ENCODE data around the gene SIDT2. TPM values are rescaled to one million over a fixed set of nuclear protein-coding genes. Genes with fewer than 3 reads are reported as not detected.

The SIDT2 gene
- total RNA-seq, 1 experiment from 2014 or later = 27.6 TPM

GRCh38 chr11:117222991-117223740 is 44.6 kb downstream of the SIDT2 start:
- DNase-seq (ENCODE audit: low spot score) (no peak), ATAC-seq (no peak)
- no peak overlapping the region for H3K4me3 Mint-ChIP-seq
- H3K27ac Mint-ChIP-seq = no peak overlapping the region
- H3K36me3 Mint-ChIP-seq = peaks cover 14% of the 10 kb centered on the region; the same call in 1 of the 2 replicates
- POLR2A ChIA-PET = no interaction called here
- H3K4me1 Mint-ChIP-seq = peaks cover 3% of the 10 kb centered on the region; the same call in 1 of the 2 replicates
- H3K27me3 Mint-ChIP-seq (ENCODE audit: low read depth) = no peaks in the 10 kb centered on the region
- CTCF ChIA-PET = interaction anchor here (0.9 to 6.2 kb wide), 5 partner anchors 9 to 44 kb away, joined by 4 to 68 read pairs (median 14); partner anchors contain the start of genes PCSK7, RNF214 and SIDT2
- TF ChIP-seq ATF6 (CRISPR knock-in tag; IDR thresholded peaks at IDR 0.05) = no peak
- TF ChIP-seq NFATC4 (CRISPR knock-in tag; IDR thresholded peaks at IDR 0.05) = no peak
- no peak for TF ChIP-seq NR2C2 (CRISPR knock-in tag; IDR thresholded peaks at IDR 0.05)
- no peak for TF ChIP-seq IRF2 (CRISPR knock-in tag; IDR thresholded peaks at IDR 0.05; ENCODE audit: borderline replicate concordance, low read depth)
- no peak for TF ChIP-seq MLX (CRISPR knock-in tag; IDR thresholded peaks at IDR 0.05)
- TF ChIP-seq ZNF281 (CRISPR knock-in tag; IDR thresholded peaks at IDR 0.05) = no peak
- no peak for TF ChIP-seq FOXP1 (CRISPR knock-in tag; IDR thresholded peaks at IDR 0.05; ENCODE audit: borderline replicate concordance)
- no peak for TF ChIP-seq ETV6 (CRISPR knock-in tag; IDR thresholded peaks at IDR 0.05)
- TF ChIP-seq GRHL2 (CRISPR knock-in tag; IDR thresholded peaks at IDR 0.05; ENCODE audit: insufficient replicate concordance, severe bottlenecking) = no peak
- no peak for TF ChIP-seq AFF4 (CRISPR knock-in tag; IDR thresholded peaks at IDR 0.05; ENCODE audit: borderline replicate concordance)
- no peak for TF ChIP-seq AR (CRISPR knock-in tag; IDR thresholded peaks at IDR 0.05)
- TF ChIP-seq PRRX2 (CRISPR knock-in tag; IDR thresholded peaks at IDR 0.05) = no peak
- TF ChIP-seq ZNF423 (CRISPR knock-in tag; IDR thresholded peaks at IDR 0.05) = no peak
- TF ChIP-seq ZNF512 (CRISPR knock-in tag; IDR thresholded peaks at IDR 0.05; ENCODE audit: borderline replicate concordance) = no peak
- no peaks in the 10 kb centered on the region for H3K9me3 Mint-ChIP-seq

Measured in WTC11 (cell line).